Activated T-cell treated with anti-CD3 and anti-CD28 coated beads for 4 hours (primary cell): ENCODE data around the gene RGS17.
"Not testable (repeated sequence)": the region's sequence is repeated elsewhere in the genome, so short reads cannot be mapped to it uniquely, and the experiment has no call there.

ENCODE experiments used
- DNase-seq: peaks from one replicate; pipeline ENCODE4 v3.0.0-alpha.2; 2020

The RGS17 gene

DNA sequence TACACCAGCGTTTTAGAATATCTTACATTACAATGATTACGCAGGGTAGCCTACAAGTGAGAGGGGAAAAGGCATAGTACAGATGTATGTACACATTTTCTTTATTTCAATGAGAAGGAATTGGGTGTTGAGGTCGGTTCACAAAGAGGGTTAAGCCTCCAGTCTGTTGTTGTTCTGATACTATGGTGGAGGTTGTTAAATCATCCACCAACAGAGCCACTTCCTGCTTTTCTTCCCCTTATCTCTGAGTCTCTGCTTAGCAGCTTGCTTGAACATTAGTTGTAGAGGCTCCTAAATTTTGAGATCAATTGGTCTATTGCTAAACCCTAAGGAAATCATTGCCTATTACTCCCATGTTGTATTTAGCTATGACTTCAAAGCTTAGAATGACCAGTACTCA lies 7.3 kb downstream of the RGS17 start:
- no peak for DNase-seq

DNA sequence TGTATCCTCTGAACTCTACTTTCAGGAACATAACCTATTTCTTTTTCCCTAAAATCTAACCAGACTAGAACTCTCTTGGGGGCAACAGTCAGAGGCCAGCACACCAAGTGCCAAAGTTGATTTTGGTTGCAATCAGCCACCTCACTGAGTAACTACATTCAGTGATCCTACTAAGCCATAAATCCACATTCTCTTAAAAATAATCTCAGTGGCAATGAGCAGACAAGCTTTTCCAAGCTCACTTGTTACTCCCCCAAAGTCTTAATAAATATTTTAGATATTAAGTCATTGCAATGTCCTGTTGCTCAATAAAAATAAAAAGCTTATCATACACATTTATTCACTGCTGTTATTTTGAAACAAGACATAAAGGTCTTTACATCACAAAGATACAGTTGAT lies 9.8 kb downstream of the RGS17 start:
- DNase-seq = no peak

DNA sequence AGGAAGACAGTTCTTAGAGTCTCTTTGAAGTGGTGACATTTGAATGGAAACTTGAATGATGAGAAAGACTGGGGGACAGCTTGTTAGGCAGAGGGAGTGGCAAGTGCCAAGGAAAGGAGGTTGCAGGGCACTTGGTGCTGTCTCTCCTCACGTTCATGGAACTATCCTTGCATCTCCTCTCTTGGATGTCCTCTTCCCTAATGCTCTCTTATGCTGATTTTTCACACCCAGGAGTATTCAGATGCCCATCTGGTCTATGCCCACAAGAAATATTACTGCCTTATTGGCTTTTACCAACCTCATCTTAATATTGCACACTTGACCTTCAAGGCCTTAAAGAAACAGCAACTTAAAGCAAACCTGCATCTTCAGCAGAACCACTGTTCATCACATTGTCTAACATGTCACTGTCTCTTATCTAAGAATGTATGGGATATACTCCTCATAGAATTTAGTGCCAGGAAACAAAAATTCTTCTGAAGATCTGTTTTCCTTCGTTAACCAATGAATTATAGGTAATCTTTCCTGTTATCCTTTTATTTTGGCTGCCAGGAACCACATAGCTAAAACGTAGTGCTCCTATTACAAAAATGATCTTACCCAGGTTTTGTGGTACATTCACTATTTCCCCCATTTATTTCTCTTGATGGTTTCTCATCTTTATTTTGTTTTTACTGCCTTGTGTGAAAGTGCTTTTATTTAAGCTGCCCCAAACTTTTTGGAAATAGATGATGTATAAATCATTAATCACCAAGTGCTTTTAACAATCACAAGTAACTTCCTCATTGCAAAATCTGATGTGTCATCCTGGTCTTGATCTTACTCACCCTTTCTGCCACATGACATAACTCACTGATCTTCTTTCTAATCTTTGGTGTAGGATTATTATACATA lies 12.8 kb downstream of the RGS17 start:
- DNase-seq = no peak

DNA sequence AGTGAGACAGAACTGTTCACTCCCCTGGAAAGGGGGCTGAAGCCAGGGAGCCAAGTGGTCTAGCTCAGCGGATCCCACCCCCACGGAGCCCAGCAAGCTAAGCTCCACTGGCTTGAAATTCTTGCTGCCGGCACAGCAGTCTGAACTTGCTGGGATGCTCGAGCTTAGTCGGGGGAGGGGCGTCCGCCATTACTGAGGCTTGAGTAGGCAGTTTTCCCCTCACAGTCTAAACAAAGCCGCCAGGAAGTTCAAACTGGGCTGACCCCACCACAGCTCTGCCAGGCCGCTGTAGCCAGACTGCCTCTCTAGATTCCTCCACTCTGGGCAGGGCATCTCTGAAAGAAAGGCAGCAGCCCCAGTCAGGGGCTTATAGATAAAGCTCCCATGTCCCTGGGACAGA lies 20.0 kb downstream of the RGS17 start:
- not testable (repeated sequence) for DNase-seq

DNA sequence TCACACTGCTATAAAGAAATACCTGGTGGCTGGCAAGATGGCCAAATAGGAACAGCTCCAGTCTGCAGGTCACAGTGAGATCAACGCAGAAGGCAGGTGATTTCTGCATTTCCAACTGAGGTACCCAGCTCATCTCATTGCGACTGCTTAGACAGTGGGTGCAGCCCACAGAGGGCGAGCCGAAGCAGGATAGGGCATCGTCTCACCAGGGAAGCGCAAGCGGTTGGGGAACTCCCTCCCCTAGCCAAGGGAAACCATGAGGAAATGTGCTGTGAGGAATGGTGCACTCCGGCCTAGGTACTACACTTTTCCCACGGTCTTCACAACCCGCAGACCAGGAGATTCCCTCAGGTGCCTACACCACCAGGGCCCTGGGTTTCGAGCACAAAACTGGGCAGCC lies 20.5 kb downstream of the RGS17 start:
- DNase-seq = not testable (repeated sequence)

DNA sequence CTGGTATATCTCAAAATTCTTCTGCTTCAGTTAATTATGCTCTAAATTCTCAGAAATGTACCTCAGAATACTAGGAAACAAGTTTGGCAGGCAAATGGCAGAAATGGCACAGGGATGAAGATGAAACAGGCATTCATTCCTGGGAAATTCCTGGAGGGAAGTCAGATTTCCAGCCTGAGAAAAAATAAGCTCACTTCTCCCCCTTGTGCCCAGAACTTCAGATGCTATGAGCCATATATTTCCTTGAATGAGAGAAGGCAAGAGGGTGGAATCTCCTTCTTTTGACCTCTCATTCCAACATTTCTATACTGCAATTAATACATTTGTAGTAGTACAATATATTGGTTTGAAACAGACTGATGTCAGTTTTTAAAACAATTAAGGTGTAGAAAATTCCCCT lies 22.8 kb downstream of the RGS17 start:
- DNase-seq = no peak

DNA sequence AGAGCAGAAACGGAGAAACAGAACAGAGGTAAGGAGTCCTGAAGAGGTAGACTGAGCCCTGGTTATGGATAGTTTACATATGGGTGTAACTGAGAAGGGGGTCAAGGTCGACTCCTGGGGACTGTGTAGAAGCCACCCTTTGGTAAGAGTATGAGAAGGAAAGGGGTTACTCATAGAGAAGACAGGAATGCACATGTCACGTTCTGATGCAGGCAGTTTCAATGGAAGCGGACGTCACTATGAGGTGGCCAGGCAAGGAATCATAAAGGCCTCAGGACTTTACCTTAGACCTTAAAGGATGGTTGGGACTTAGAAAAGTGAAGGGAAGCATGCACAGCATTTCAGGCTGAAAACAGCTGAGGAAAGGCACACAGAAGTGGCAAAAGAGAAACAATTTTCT lies 25.1 kb downstream of the RGS17 start:
- no peak for DNase-seq

DNA sequence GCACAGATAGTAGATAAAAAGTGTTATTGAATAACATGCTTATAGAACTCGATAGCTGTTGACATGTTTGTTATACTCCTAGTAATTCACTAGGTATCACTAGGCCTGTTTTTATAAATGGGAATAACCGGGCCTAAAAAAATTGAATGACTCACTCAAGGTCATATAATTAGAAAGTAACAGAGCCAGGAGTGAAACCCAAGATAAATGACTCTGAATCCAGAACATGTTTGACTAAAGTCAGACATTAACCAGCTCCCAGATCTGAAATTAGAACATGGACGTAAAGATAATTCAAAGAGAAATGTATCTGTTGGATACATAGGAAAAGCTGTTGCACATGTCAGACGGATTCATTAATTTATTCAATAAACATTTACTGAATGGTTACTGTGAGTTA lies 26.9 kb downstream of the RGS17 start:
- no peak for DNase-seq

DNA sequence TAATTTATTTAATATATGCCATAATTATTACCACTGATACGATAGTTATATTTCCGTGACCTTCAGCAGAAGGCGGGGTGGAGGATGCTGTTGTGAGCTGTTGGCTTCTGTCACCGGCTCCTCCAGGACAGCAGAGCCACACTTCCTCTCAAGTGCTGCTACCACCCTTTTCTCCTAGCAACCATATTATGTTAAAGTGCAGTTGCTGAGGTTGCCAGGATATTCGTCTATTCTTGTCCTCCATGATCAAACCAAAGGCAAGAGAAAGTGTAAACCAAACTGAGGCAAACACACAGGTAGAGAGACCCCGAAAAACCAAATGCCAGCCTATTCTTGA lies 27.8 kb downstream of the RGS17 start:
- no peak for DNase-seq

DNA sequence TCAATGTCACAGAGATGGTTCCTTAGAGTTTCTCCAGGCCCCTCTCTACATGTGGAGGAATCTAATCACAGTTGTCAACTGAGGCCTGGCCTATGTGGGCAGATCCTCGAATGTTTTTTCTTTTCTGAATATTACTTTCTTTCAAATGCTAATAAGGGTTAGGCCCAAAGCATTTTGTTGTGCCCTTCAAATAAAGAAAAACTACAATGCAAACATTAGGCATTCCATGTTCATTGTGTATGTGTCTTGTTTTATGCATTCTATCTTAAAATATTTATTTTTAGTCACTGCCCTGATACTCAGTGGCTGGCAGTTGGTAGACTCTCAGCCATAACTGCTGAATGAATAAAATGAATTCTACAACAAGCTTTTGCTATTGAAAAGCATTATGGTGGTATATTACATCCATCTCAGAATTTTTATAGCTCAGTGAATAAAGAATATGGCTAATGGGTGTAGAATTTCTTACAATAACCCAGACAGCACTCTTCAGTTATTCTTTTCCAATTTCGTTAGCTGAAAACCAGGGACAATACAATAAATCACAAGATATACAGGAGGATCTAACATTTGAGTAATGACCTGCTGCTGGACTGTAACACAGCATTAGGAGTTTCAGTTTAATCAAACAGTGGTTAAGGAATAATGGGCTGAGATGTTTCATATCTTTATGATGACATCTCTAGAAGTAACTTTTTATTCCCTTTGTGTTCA lies 28.3 kb downstream of the RGS17 start:
- DNase-seq = no peak

DNA sequence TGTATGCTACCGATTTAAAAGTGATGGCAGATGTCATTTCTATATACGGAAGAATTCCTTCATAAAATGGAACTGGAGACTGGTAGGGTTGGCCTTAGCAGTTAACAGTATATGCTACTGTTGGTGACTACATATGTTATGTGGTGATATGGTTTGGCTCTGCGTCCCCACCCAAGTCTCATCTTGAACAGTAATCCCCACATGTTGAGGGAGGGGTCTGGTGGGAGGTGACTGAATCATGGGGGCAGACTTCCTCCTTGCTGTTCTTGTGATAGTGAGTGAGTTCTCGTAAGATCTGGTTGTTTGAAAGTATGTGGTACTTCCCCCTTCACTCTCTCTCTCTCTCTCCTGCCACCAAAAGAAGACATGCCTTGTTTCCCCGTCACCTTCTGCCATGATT lies 29.6 kb downstream of the RGS17 start:
- DNase-seq = no peak

DNA sequence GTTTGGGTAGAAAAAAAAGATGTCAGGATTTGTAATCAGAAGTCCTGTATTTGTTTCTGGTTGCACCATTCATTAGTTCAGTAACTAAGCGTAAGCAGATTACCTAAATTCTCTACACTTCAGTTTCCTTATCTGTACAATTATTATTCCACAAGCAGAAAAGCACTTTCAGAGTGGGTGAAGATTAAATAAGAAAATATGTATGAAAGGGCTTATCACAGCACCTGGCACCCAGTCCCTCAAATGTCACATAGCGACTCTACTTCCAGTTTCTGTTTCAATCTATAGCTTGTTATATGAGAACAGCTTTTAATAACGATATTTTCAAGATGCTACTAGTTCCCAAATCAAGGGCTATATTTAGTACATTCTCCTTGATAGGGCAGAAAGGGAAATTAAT lies 31.4 kb downstream of the RGS17 start:
- no peak for DNase-seq

DNA sequence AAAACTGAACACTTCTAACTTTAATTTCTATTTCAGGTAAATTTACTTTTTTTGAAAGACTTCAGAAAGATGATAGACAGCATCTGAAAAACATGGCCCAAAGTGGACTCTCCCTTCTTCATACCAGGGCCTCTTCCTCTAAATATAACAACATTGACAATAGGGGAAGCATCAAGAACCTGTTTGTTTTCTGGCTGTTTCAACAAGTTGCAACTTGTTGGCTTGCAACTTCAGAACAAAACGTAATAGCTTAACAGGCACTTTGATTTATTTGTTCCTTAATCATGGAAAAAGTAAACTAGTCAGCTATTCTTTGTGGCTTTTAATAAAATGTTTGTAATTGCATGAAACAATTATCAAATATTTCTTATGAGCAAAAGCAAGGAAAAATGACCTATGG lies 34.3 kb downstream of the RGS17 start:
- DNase-seq = no peak

DNA sequence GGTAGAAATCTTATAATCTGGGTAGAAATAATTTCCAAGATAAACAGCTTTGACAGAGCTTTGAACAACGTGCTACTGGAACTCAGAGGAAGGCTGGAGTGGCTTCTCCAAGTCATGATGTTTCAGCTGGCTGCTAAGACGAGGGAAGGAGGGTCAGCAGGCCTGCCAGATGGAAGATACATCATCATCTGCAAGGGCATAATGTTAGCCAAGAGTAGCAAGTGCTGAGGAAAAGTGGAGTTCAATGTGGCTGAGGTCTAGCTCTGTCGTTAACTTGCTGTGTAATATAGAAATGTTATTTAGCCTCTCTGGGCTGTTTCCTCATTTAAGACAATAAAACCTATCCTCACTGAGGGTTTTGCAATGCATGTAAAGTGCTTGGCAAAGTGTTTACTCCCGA lies 35.1 kb downstream of the RGS17 start:
- DNase-seq = no peak

DNA sequence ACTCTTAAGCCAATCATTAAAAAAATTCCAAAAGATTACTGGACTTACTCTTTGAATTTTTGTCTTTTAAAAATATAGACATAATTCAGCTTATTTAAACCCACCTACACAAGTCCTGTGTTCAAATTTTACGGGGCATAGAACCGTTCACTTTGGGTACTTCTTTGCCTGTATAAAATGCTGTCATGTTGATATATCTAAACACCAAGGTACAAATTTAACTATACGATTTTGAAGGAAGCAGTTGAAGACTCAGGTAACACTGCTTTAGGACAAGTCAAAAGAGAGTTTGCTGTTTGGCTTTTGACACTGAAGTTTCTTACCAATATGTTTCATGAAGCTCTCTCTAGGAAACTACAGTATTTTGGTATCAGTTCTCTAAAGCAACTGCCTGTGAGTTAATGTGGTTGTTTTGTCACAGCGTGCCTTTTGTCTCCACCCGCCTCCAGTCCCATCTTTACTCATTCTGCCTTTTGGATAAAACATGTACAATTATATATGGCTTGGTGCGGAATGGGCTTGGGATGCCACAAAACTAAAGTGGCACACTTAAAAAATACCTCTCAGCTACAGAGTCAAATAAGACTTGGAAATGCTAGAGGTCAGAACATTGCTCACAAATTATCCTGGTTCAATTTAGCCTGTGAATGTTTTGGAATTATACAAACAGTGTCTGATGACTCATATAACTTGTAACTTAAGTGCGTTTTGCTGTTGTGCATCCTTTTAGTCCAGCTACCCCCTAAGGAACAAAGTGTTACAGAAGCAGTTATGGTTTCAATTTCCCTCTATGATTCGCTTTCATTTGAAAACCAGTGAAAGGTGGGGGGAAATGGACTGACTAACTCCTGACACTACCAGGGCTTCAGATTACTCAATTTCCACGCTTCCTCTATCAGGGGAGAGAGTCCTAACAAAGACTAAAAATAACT lies 38.7 kb downstream of the RGS17 start:
- DNase-seq = no peak

DNA sequence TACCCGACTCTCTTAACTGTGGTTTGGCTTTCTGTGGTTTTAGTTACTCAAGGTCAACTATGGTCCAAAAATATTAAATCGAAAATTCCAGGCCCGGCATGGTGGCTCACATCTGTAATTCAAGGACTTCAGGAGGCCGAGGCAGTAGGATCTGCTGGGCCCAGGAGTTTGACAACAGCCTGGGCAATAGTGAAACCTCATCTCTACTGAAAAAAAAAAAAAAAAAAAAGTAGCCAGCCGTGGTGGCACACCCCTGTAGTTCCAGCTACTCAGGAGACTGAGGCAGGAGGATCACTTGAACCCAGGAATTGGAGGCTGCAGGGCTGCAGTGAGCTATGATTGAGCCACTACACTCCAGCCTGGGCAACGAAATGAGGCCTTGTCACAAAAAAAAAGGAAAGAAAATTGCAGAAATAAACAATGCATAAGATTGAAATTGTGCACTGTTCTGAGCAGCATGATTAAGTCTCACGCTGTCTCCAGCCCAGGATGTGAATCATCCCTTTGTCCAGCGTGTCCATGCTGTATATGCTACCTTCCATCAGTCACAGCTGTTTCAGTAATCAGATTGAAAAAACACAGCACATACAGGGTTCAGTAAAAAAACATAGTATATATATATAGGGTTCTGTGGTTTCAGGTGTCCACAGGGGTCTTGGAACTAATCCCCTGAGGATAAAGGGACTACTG lies 40.7 kb downstream of the RGS17 start:
- no peak for DNase-seq

DNA sequence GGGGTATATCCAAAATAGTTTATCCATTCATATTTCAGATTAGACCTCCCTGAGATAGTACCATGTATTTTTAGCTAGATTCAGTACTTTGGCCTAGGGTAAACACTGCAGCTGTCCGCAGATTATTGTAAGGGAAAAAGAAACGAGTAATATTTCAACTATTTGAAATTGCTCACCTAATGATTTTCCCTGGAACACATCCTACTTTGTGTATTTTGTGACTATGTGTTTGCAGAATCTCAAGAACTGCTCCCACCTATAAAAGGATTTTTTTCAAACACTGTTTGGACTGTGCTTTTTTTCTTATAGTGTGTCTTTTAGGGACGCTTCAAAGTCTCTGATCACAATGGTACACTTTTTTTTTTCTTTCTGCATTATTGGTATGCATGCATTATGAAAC lies 42.3 kb downstream of the RGS17 start:
- DNase-seq = no peak

DNA sequence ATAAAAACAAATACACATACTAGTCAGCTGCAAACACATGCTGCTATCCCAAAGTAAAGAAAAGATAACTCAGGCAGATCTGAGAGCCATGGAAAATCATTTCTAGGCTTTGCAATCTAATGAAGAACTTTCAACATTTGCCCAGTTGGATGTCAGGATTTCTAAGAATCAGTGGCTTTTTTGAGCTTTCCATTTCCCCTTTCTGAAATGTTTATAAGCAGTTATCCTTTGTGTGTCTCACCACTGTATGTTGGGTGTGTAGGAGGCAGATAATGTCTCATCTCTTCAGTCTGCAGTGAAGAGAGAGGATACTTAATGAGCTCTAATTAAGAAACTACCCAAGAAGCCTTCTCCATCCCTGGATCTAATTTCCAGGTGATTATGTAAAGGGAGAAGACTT lies 43.6 kb downstream of the RGS17 start:
- DNase-seq = no peak

DNA sequence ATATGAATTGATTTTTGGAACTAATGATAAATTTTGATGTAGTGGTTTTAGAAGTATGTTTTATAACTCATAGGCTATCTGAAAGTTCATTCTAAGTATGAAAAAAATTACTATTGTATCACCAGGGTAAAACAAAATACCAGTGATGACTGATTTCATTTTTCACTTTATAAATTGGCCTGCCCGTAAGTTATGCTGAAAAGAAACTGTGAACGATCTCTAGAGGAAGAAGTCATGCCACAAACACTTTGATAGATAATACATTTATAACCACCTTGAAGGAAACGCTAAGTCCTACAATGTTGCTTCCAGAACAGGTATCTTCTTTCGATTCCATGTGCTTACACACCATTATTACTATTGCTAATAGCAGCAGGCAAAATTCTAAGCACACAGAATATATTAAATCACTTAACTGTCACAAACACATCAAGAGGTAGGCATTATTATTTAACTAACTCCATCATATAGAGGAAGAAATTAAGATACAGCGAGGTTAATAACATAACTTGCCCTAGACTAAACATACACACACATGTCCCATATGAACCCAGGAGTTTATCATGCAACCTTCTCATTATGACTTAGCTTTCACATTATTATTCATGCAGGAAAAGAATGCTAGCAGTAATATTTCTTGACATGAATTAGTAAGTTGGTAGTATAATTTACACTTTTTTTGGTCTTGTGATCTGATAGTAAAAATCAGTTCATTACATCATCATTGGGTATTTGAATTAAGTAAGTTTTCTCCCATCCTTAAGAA lies 44.7 kb downstream of the RGS17 start:
- no peak for DNase-seq

DNA sequence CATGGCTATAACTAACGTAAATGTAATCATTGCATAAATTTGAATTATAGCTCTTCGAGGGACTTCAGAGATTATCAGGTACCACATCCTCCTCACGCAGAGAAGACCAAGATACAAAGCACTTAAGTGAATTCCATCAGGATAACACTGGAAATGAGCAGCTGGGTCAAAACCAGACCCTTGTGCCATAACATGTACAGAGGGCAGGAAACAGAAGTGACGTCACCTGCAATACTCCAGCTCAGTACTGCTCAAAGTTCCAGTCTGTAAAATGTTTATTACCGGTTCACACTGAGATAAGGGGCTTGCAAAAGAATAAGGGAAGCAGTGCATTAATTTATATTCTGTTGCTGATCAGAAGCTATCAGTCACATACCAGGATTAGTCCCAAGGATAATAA lies 45.8 kb downstream of the RGS17 start:
- DNase-seq = no peak

DNA sequence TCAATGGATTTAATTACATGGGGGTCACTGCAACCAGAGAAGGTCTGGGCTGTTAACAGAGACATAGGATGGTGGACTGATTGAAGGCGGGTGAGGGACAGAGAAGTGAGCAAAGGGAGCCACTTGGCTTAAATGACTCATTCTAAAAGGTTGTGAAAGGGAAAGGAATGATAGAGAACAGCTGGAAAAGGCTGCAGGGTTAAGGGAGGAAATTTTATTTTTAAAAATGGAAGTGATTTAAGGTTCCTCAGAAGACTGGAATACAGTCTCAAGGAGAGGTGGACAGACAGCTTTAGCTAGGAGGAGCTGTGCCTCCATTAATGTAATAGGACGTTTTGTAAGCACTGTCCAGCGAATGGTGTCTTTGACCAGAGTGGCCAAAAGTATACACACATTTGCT lies 46.7 kb downstream of the RGS17 start:
- no peak for DNase-seq

DNA sequence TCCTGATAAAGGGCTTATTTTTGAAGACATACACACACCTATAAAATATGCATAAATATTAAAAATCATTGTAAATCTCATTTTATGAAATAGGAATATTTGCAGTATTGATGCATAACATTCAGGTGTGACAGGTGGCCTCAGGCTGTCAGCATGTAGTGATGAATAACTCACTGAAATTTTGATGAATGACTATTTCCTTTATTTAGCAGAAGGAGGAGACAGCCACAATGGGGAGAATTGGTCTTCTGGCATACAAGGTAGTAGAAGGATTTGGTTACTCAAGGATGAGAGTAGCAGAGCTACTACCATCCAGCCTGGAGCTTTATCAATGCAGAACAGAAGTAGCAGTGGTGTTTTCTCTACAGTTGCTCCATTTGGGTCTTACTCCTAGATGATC lies 47.2 kb downstream of the RGS17 start:
- no peak for DNase-seq
